HEK293 (cell line): ENCODE results near the gene FADS2.

Experiments
- CTCF ChIA-PET: fragments of 350-600 bp; formaldehyde crosslinking; extraction: SDS; loops from one replicate; lab custom pipeline; 2021; ENCODE audit warnings: antibody characterized with exemption; lab: Yijun Ruan, JAX
- POLR2A ChIA-PET: fragments of 300-600 bp; formaldehyde crosslinking; extraction: SDS; loops from one replicate; lab custom pipeline; 2020; ENCODE audit warnings: antibody characterized with exemption, inconsistent platforms; lab: Yijun Ruan, JAX
- H3K27ac ChIP-seq: fragments of 200-500 bp; sonication (Bioruptor generic); 2 replicates; pipeline ENCODE4 v1.5.1; 2014; ENCODE audit warnings: low read depth, low read length, control low read depth, inconsistent platforms; ENCODE audit errors: extremely low read depth
- H3K36me3 ChIP-seq, 2 experiments: fragments of 200-500 bp in 1 of 2; sonication (Bioruptor generic) in 1 of 2; 1 replicate in 1 of 2; 2 replicates in 1 of 2; pipeline ENCODE4 v1.5.1; 2014 to 2017; ENCODE audit warnings: inconsistent platforms in 2 of 2, low read length in 2 of 2; ENCODE audit not compliant: control insufficient read depth in 2 of 2, insufficient read depth in 1 of 2
- H3K4me1 ChIP-seq: fragments of 200-500 bp; sonication (Bioruptor generic); 2 replicates; pipeline ENCODE4 v1.5.1; 2014; ENCODE audit warnings: mild to moderate bottlenecking, low read length, inconsistent platforms; ENCODE audit not compliant: control insufficient read depth, insufficient read depth
- H3K4me3 ChIP-seq: 2 replicates; pipeline ENCODE4 v1.5.1; 2011; ENCODE audit warnings: low read depth, mild to moderate bottlenecking, control low read depth, low read length, moderate library complexity
- H3K9me3 ChIP-seq: fragments of 200-500 bp; sonication (Bioruptor generic); 2 replicates; pipeline ENCODE4 v1.5.1; 2014; ENCODE audit warnings: low read depth, low read length, inconsistent platforms; ENCODE audit not compliant: control insufficient read depth, insufficient read depth
- KLF1 ChIP-seq: fragments of 450-650 bp; formaldehyde crosslinking; IDR thresholded peaks from 2 replicates; pipeline ENCODE4 v1.5.1; 2016; ENCODE audit warnings: missing biosample characterization, missing genetic modification characterization
- KLF10 ChIP-seq: fragments of 450-650 bp; IDR thresholded peaks from 2 replicates; pipeline ENCODE4 v1.5.1; 2018; ENCODE audit warnings: missing biosample characterization, mild to moderate bottlenecking, missing genetic modification characterization
- KLF8 ChIP-seq: fragments of 450-650 bp; formaldehyde crosslinking; IDR thresholded peaks from 2 replicates; pipeline ENCODE4 v1.5.1; 2016; ENCODE audit warnings: missing biosample characterization, missing genetic modification characterization
- MZF1 ChIP-seq: fragments of 450-650 bp; formaldehyde crosslinking; IDR thresholded peaks from 2 replicates; pipeline ENCODE4 v1.5.1; 2017; ENCODE audit warnings: missing biosample characterization, missing genetic modification characterization, borderline replicate concordance
- PBX3 ChIP-seq: sonication (generic); formaldehyde crosslinking; IDR thresholded peaks from 2 replicates; pipeline ENCODE4 v1.8.1; 2022; ENCODE audit warnings: mild to moderate bottlenecking, moderate library complexity, missing genetic modification reagents
- REPIN1 ChIP-seq: fragments of 450-650 bp; formaldehyde crosslinking; IDR thresholded peaks from 2 replicates; pipeline ENCODE4 v1.5.1; 2017; ENCODE audit warnings: missing biosample characterization, missing genetic modification characterization, low read depth
- SP2 ChIP-seq: fragments of 450-650 bp; formaldehyde crosslinking; IDR thresholded peaks from 2 replicates; pipeline ENCODE4 v1.5.1; 2016; ENCODE audit warnings: missing biosample characterization, missing genetic modification characterization
- ZBTB48 ChIP-seq: fragments of 450-650 bp; formaldehyde crosslinking; IDR thresholded peaks from 2 replicates; pipeline ENCODE4 v1.5.1; 2016; ENCODE audit warnings: missing biosample characterization, missing genetic modification characterization
- ZBTB6 ChIP-seq: fragments of 450-650 bp; formaldehyde crosslinking; IDR thresholded peaks from 2 replicates; pipeline ENCODE4 v1.5.1; 2017; ENCODE audit warnings: missing biosample characterization, missing genetic modification characterization
- ZFHX2 ChIP-seq: fragments of 450-650 bp; formaldehyde crosslinking; conservative IDR thresholded peaks from 2 replicates; pipeline ENCODE4 v1.5.1; 2016; ENCODE audit warnings: missing biosample characterization, missing genetic modification characterization
- ZNF114 ChIP-seq: fragments of 450-650 bp; formaldehyde crosslinking; IDR thresholded peaks from 2 replicates; pipeline ENCODE4 v1.5.0; 2017; ENCODE audit warnings: missing biosample characterization, missing genetic modification characterization
- ZNF132 ChIP-seq: fragments of 450-650 bp; formaldehyde crosslinking; IDR thresholded peaks from 2 replicates; pipeline ENCODE4 v1.5.1; 2017; ENCODE audit warnings: missing biosample characterization, missing genetic modification characterization, borderline replicate concordance
- ZNF221 ChIP-seq: fragments of 450-650 bp; formaldehyde crosslinking; IDR thresholded peaks from 2 replicates; pipeline ENCODE4 v1.5.1; 2017; ENCODE audit warnings: missing biosample characterization, missing genetic modification characterization, borderline replicate concordance
- ZNF239 ChIP-seq: fragments of 450-650 bp; formaldehyde crosslinking; IDR thresholded peaks from 2 replicates; pipeline ENCODE4 v1.5.1; 2016; ENCODE audit warnings: missing biosample characterization, missing genetic modification characterization
- ZNF37A ChIP-seq: fragments of 450-650 bp; IDR thresholded peaks from 2 replicates; pipeline ENCODE4 v1.5.1; 2018; ENCODE audit warnings: missing biosample characterization, missing genetic modification characterization
- ZNF394 ChIP-seq: fragments of 450-650 bp; formaldehyde crosslinking; IDR thresholded peaks from 2 replicates; pipeline ENCODE4 v1.5.1; 2016; ENCODE audit warnings: missing biosample characterization, missing genetic modification characterization, mild to moderate bottlenecking, moderate library complexity, borderline replicate concordance
- ZNF426 ChIP-seq: fragments of 450-650 bp; formaldehyde crosslinking; IDR thresholded peaks from 2 replicates; pipeline ENCODE4 v1.5.1; 2017; ENCODE audit warnings: missing biosample characterization, missing genetic modification characterization, mild to moderate bottlenecking, inconsistent platforms, moderate library complexity
- ZNF549 ChIP-seq: fragments of 450-650 bp; IDR thresholded peaks from 2 replicates; pipeline ENCODE4 v1.5.1; 2018; ENCODE audit warnings: missing biosample characterization, missing genetic modification characterization, mild to moderate bottlenecking, inconsistent platforms, moderate library complexity
- ZNF629 ChIP-seq: fragments of 450-650 bp; formaldehyde crosslinking; IDR thresholded peaks from 2 replicates; pipeline ENCODE4 v1.5.1; 2017; ENCODE audit warnings: missing biosample characterization, missing genetic modification characterization
- ZNF747 ChIP-seq: fragments of 450-650 bp; formaldehyde crosslinking; IDR thresholded peaks from 2 replicates; pipeline ENCODE4 v1.5.1; 2016; ENCODE audit warnings: missing biosample characterization, missing genetic modification characterization
- ZNF76 ChIP-seq: fragments of 450-650 bp; formaldehyde crosslinking; IDR thresholded peaks from 2 replicates; pipeline ENCODE4; 2016; ENCODE audit warnings: low read depth, missing biosample characterization, missing genetic modification characterization, borderline replicate concordance
- ZNF777 ChIP-seq: fragments of 450-650 bp; formaldehyde crosslinking; IDR thresholded peaks from 2 replicates; pipeline ENCODE4 v1.5.1; 2017; ENCODE audit warnings: missing biosample characterization, missing genetic modification characterization, borderline replicate concordance
- ZNF785 ChIP-seq: fragments of 450-650 bp; formaldehyde crosslinking; IDR thresholded peaks from 2 replicates; pipeline ENCODE4 v1.5.1; 2016; ENCODE audit warnings: missing biosample characterization, missing genetic modification characterization
- ZNF830 ChIP-seq: fragments of 450-650 bp; IDR thresholded peaks from 2 replicates; pipeline ENCODE4 v1.5.0; 2018; ENCODE audit warnings: missing biosample characterization, missing genetic modification characterization, low read depth, mild to moderate bottlenecking, moderate library complexity
- TF ChIP-seq, protein P1 (sequence below): fragments of 450-650 bp; formaldehyde crosslinking; IDR thresholded peaks from 2 replicates; pipeline ENCODE4 v1.5.1; 2016; ENCODE audit warnings: missing biosample characterization, missing genetic modification characterization
- TF ChIP-seq, protein P2 (sequence below): fragments of 450-650 bp; formaldehyde crosslinking; optimal IDR thresholded peaks from 2 replicates; pipeline ENCODE3; 2016; ENCODE audit warnings: missing biosample characterization, mild to moderate bottlenecking, missing genetic modification characterization

Gene FADS2

GRCh38 chr11:61890529-61891330 lies 62.6 kb downstream of the FADS2 start (continued):
- TF ChIP-seq, protein P1, sequence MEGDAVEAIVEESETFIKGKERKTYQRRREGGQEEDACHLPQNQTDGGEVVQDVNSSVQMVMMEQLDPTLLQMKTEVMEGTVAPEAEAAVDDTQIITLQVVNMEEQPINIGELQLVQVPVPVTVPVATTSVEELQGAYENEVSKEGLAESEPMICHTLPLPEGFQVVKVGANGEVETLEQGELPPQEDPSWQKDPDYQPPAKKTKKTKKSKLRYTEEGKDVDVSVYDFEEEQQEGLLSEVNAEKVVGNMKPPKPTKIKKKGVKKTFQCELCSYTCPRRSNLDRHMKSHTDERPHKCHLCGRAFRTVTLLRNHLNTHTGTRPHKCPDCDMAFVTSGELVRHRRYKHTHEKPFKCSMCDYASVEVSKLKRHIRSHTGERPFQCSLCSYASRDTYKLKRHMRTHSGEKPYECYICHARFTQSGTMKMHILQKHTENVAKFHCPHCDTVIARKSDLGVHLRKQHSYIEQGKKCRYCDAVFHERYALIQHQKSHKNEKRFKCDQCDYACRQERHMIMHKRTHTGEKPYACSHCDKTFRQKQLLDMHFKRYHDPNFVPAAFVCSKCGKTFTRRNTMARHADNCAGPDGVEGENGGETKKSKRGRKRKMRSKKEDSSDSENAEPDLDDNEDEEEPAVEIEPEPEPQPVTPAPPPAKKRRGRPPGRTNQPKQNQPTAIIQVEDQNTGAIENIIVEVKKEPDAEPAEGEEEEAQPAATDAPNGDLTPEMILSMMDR (tag by site-specific recombination), result peak; percentile 90
- TF ChIP-seq ZNF114 (tag by site-specific recombination) (no peak), SP2 (peak; percentile 67), ZNF785 (tag by site-specific recombination) (no peak), ZNF239 (tag by site-specific recombination) (no peak), ZNF221 (no peak), ZBTB48 (peak; percentile 34; the same call in 1 of the 2 replicates), ZNF629 (tag by site-specific recombination) (no peak), MZF1 (tag by site-specific recombination) (no peak), ZFHX2 (peak; percentile 92)
- TF ChIP-seq, protein P2, sequence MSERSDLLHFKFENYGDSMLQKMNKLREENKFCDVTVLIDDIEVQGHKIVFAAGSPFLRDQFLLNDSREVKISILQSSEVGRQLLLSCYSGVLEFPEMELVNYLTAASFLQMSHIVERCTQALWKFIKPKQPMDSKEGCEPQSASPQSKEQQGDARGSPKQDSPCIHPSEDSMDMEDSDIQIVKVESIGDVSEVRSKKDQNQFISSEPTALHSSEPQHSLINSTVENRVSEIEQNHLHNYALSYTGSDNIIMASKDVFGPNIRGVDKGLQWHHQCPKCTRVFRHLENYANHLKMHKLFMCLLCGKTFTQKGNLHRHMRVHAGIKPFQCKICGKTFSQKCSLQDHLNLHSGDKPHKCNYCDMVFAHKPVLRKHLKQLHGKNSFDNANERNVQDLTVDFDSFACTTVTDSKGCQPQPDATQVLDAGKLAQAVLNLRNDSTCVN (tag by site-specific recombination), result peak; percentile 79

- ChIA-PET POLR2A (interaction anchor here (0.6 to 1.2 kb wide), 4 partner anchors 12 to 77 kb away, joined by 3 to 7 read pairs (median 4); no protein-coding TSS in a partner anchor), CTCF (interaction anchor here (1.5 to 16.2 kb wide), 4 partner anchors 8 to 216 kb away, joined by 7 to 329 read pairs (median 14); partner anchors contain the start of gene BEST1)
- Histone ChIP-seq H3K4me3 (peak within 1 kb of the TSS; percentile 40), H3K36me3 (no peaks in the 10 kb centered on the region), H3K9me3 (no peaks in the 10 kb centered on the region), H3K27ac (peak within 1 kb of the TSS; percentile 57; the same call in 1 of the 2 replicates), H3K4me1 (peaks cover 3% of the 10 kb centered on the region)
- peak; percentile 68 for TF ChIP-seq ZFHX2
- no peak for TF ChIP-seq ZNF549
- TF ChIP-seq ZNF747 (tag by site-specific recombination), result no peak
- no peak for TF ChIP-seq ZNF785 (tag by site-specific recombination)
- no peak for TF ChIP-seq ZNF777 (tag by site-specific recombination)
- peak; percentile 52 for TF ChIP-seq KLF10 (tag by site-specific recombination)
- no peak for TF ChIP-seq ZNF132
- TF ChIP-seq, protein P1 (tag by site-specific recombination), result 0 out of 2 replicates have a peak, but pooled peaks have one; percentile 34
- TF ChIP-seq ZNF76 (tag by site-specific recombination), result 0 out of 2 replicates have a peak, but pooled peaks have one; percentile 1
- TF ChIP-seq ZNF426 (tag by site-specific recombination), result no peak
- TF ChIP-seq ZNF394 (tag by site-specific recombination), result no peak
- no peak for TF ChIP-seq REPIN1 (tag by site-specific recombination)
- TF ChIP-seq KLF1, result peak; percentile 81
- no peak for TF ChIP-seq ZBTB6 (tag by site-specific recombination)
- no peak for TF ChIP-seq PBX3
- TF ChIP-seq ZBTB48, result no peak
- no peak for TF ChIP-seq ZNF830 (tag by site-specific recombination)
- no peak for TF ChIP-seq ZNF37A (tag by site-specific recombination)
- 0 out of 2 replicates have a peak, but pooled peaks have one; percentile 18 for TF ChIP-seq KLF8
These were observed 63.4 kb downstream of the FADS2 start, which contains the start of gene FADS3 for GRCh38 chr11:61891331-61892084. Gene FADS3, minus strand, starts transcription at chr11:61891545. Its CDS starts 164 bp downstream, at chr11:61891381.
